Erythroblast (primary cell): ENCODE measurements around the gene FAR2.

Source experiments
- DNase-seq, 2 experiments: peaks; one replicate each; lab custom pipeline; 2025; lab: John Stamatoyannopoulos, UW
- GATA1 ChIP-seq: IDR thresholded peaks from 2 replicates; pipeline ENCODE4 v1.6.1; 2011; ENCODE audit warnings: low read depth, mild to moderate bottlenecking, control low read depth, low read length, moderate library complexity
- POLR2A ChIP-seq: IDR thresholded peaks from 2 replicates; pipeline ENCODE4 v1.6.1; 2011; ENCODE audit warnings: mild to moderate bottlenecking, low read length

Gene FAR2

DNA sequence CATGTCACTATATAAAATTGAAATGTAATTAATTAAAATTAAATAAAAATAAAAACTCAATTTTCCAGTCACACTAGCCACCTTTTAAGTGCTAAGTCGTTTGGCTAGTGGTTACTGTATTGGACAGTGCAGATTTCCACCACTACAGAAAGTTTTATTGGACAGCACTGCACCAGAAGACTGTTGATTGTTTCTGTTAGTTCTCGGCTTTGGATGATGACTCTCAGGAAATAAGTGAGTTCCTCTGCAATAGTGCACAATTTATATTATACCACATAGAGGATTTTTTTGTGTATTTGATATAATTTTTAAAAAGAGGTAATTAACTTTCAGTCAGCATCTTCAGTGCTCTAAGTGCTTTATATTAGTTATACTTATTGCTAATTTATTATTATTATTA lies 52.7 kb downstream of the FAR2 start:
- DNase-seq: no peak
- TF ChIP-seq POLR2A: no peak
- TF ChIP-seq GATA1: no peak

- DNase-seq: no peak
- no peak for TF ChIP-seq POLR2A
- no peak for TF ChIP-seq GATA1
Measured at GRCh38 chr12:29204521-29204920, 55.4 kb downstream of the FAR2 start.

DNA sequence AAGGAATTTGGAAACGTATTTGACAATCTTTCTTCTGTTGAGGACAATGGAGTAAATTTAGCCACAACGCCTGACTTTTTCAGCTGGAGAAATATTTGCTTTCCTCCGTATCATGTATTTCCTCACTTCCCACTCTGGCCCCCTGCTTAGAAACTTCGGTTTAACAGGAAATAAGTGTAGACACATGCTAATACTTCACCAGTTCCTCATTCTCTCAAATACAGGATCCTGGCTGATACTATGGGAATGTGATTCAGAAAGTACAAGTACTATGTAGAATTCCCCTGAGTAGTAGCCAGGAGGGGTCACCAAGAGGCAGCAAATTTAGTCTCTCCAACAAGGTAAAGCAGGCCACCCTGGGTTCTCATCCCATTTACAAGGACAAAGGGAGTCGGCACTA lies 58.0 kb downstream of the FAR2 start:
- TF ChIP-seq POLR2A (no peak), GATA1 (no peak)
- no peak for DNase-seq

DNA sequence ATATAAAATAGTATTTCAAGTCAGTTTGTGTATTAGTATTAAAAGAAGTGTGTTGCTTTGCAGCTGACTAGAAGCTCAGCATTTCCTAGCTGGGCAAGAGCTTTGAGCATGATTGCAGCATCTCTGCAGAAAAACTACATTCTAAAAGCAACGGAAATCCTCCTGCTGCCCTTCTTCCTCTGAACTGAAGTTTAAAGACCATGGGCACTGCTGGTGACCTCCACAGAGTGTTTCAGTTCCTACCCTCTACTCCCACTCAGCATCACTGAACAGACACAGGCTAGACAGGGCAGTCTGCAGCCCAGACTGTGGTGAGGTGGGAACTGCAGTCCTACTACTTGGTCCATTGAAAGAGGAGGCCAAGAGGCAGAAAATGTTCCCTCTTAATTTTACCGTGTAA lies 59.0 kb downstream of the FAR2 start:
- DNase-seq: no peak
- TF ChIP-seq POLR2A: no peak
- no peak for TF ChIP-seq GATA1

DNA sequence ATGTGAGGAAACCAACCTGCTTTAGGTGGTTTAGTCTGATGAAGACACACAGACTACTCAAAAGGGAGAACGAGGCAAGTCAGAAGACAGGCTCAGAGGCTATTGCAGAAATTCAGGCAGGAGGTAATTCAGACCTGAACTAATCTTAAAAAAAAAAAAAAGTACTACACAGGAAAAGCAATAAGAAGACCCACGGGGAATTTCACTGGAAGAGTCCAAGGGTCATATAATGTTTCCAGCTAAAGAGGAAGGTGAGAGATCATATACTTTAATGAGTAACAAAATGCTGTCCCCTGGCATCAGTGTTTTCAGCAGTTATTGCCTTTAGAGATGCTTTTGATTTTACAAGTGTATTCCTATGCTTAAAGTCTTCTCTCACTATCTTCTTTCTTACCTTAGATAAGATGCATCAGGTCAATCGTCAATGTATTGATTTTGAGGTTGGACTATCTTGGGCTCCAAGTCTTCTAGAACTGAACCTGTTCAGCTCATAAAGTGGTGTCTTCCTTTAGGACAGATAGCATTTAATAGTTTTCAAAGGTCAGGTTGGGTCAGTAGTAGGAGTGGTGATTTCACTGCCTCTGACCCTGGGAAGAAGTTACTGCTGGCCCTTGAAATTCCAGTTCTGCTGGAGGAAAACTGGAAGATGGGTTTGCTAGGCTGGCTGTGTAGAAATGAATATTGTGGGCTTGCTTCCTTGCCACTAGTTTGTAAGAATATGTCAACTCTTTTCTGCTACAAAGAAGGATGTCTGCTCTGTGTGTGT lies 60.0 kb downstream of the FAR2 start:
- no peak for TF ChIP-seq GATA1
- DNase-seq: no peak

DNA sequence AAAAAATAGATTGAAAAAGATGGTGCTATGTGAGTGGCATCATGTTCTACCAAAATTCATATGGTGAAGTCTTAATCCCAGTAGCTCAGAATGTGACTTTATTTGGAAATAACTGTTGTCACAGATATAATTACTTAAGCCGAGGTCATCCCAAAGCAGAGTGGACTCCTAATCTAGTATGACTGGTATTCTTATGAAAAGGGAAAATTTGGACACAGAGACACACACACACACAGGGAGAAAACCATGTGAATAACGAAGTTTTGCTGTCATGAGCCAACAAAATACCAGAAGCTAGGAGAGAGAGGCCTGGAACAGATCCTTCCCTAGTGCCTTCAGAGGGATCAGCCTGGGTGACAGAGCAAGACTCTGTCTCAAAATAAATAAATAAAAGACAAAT lies 62.6 kb downstream of the FAR2 start:
- TF ChIP-seq POLR2A: no peak
- TF ChIP-seq GATA1: no peak
- no peak for DNase-seq

GRCh38 chr12:29212682-29213403 lies 63.8 kb downstream of the FAR2 start:
- no peak for DNase-seq
- TF ChIP-seq GATA1 (no peak), POLR2A (no peak)

DNA sequence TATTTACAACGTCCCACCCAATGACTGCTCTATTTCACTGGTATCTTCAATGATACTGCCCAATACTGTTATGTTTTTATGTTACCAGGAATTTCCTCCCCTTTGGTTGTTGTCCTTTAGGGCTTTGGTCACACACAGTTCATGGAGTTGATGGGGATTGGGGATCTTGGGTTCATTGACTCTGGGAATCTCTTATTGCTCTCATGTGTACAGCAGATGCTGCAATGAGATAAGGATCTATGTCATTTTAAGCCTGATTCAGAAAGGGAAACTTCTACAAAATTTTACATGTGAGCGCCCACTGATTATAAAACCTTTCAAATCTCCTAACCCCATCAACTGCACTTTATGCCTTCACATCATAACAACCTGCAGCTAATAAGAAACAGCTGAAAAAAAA lies 67.2 kb downstream of the FAR2 start:
- TF ChIP-seq POLR2A: no peak
- TF ChIP-seq GATA1: peak; percentile 35
- DNase-seq: peak in 1 of 2 experiments; percentile 12

DNA sequence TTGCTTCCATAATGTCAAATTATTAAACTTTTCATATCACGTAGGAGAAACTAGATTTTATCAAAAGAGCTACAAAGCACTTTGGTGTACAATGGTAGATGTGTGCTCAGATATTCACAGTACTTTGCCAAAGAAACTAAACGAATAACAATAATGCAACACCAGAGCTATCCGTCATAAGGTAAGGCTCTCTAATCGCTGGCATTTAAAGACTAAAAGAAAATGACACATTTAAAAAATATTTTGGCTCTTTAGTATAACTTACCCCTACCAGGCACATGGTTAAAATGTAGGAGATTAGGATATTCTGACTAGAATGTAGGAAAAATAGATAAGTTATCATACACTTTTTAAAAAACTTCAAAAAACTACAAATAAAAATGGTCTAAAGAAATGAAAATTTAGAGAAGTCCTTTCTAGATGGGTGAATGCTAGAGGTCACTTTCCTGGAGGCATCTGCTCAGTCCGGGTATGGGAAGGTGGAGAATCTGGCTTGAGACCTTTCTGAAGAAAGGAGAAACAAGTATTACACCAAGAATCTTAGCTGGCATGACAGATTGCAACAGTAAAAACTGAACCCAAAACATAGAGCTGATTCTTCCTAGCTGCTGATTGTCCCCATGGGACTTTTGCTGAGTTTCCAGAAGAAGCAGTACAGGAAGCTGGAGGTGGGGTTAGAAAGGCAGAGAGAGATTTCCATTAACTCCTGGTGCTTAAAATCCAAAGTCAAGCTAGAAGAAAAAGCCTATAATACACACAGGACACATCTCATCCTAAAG lies 67.9 kb downstream of the FAR2 start:
- TF ChIP-seq POLR2A (no peak), GATA1 (no peak)
- no peak for DNase-seq

DNA sequence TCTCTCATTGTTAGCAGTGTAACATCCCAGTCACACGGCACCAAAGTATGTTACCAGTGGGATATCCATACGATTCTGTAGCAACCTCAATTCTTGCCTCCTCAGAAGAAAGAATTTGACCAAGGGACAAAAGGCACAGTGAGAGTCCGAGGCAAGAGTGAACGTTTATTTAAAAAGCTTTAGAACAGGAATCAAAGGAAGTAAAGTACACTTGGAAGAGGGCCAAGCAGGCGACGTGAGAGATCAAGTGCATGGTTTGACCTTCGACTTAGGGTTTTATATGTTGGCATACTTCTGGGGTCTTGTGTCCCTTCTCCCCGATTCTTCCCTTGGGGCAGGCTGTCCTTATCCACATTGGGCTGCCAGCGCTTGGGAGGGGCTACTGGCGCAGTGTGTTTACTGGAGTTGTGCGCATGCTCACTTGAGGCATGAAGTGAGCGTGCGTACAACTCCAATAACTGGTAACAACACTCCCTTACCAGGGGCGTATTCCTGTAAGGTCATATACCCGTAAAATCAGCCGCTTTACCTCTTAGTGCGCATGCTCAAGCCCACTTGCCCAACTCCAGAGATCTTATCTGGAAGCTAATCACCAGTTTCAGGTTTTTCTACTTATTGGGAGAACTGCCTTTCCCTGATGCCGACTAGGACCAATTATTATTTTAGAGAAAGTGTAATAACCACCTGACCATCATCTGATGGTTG lies 71.7 kb downstream of the FAR2 start:
- DNase-seq: no peak
- TF ChIP-seq GATA1 (no peak), POLR2A (no peak)

DNA sequence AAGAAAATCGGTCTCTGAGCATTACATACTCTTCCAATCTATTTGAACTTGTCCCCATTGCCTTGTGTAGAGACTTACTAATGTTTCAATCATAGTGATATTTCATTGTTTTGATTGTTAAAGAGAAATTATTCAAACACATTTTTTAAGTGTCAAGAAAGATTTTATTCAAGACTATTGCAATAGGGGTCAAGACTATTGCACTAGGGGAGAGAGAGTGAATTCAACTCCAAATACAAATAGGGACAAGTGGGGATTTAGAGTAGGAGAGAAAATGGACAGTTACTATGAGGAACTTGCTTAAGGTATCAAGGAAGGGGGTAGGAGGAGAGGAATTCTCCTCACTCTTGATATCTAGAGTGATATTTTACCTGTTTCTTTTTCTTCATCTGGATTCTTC lies 73.1 kb downstream of the FAR2 start:
- DNase-seq: no peak
- TF ChIP-seq GATA1: no peak
- no peak for TF ChIP-seq POLR2A

DNA sequence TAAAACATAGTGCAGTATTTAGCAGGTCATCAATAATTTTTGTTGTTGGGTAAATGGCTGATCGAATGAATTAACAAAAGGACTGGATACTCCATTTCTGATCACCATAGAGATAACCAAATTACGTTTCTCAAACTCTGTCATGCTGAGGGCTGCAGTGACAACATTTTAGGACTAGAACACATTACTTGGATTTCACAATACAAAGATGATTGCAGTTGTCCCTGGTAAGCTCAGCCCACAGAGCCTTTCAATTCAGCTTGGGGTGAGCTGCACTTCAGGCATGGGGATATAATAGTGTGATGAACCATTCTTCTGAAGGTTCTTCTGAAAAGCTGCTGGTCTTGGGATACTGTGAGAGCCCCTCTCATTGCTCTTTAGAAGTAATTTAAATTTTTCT lies 74.3 kb downstream of the FAR2 start:
- TF ChIP-seq POLR2A (no peak), GATA1 (no peak)
- no peak for DNase-seq

DNA sequence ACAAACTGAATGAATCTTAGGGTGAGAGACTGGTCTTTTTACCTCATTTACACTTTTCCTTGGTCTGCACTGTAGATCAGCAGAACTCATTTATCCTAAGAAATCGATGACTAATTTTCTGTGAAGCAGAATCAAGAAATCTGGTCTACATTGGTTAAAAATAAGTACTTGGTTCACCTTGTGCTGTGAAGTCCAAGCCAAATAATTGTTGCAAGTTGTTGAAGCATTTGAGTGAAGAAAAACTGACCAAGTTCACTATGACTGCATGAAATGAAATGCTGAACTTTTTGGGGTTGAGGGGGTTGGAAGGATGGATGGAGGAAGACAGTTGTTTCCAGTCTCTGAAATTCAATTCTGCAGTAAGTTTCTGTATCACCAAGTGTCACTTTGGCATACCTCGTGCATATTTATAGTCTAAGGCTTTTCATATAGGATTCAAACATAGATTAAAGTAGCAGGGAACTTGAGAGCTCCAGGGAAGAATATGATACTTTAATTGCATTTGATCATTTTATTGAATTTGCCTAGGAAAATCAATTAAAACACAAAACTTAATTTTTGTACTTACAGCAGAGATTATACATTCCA lies 75.0 kb downstream of the FAR2 start:
- no peak for TF ChIP-seq POLR2A
- TF ChIP-seq GATA1: no peak
- DNase-seq: no peak

- TF ChIP-seq GATA1: no peak
- no peak for TF ChIP-seq POLR2A
- DNase-seq: no peak
Measured at GRCh38 chr12:29224572-29224971, 75.5 kb downstream of the FAR2 start.
